ENCODE measurements around the gene MTR.

Gene MTR

GRCh38 chr1:236760480-236760879 is 34.6 kb upstream of the MTR start:
- Histone ChIP-seq H3F3A (ENCODE audit: insufficient read depth, low read length) (no peaks in the 10 kb centered on the region), H3K9me2 (ENCODE audit: low read depth, low read length) (no peaks in the 10 kb centered on the region), H4K20me1 (ENCODE audit: insufficient read depth, low read length) (no peaks in the 10 kb centered on the region), H3K4me3 (ENCODE audit: low read depth, low read length, poor library complexity, severe bottlenecking) (no peak overlapping the region), H3K9ac (ENCODE audit: low read length) (no peak overlapping the region), H2AFZ (ENCODE audit: low read length) (no peak overlapping the region), H3K4me1 (ENCODE audit: insufficient read depth, low read length, severe bottlenecking) (no peaks in the 10 kb centered on the region), H3K27ac (ENCODE audit: low read depth, low read length, poor library complexity, severe bottlenecking) (no peak overlapping the region), H3K27me3 (ENCODE audit: insufficient read depth, low read length) (no peaks in the 10 kb centered on the region), H3K36me3 (ENCODE audit: insufficient read depth, low read length) (no peaks in the 10 kb centered on the region), H3K9me3 (ENCODE audit: low read length) (no peaks in the 10 kb centered on the region), H3K79me2 (ENCODE audit: insufficient read depth, low read length) (no peaks in the 10 kb centered on the region), H3K4me2 (ENCODE audit: low read length) (no peak overlapping the region)
- no peak for TF ChIP-seq EZH2 (IDR thresholded peaks at IDR 0.05; ENCODE audit: borderline replicate concordance, low read length)

DNA sequence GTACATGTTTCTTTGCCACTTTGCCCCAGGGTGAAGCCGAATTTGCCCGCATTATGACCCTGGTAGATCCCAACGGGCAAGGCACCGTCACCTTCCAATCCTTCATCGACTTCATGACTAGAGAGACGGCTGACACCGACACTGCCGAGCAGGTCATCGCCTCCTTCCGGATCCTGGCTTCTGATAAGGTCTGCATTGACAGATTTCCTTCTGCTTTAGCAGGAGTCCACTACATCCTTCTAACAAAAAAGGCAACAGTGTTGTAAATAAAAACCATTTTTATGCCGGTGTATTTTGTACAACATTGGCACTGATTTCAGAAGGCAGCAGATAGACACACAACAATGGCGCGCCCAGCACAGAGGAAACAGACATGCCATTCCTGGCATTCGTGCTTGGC is 34.1 kb upstream of the MTR start:
- TF ChIP-seq CTCF (IDR thresholded peaks at IDR 0.05; ENCODE audit: low read length) (no peak), EZH2 (IDR thresholded peaks at IDR 0.05; ENCODE audit: borderline replicate concordance, low read length) (no peak)
- Histone ChIP-seq H3K4me3 (ENCODE audit: low read depth, low read length, poor library complexity, severe bottlenecking) (no peak overlapping the region), H3K9ac (ENCODE audit: low read length) (no peak overlapping the region), H3K4me2 (ENCODE audit: low read length) (no peak overlapping the region), H2AFZ (ENCODE audit: low read length) (no peak overlapping the region), H4K20me1 (ENCODE audit: insufficient read depth, low read length) (no peaks in the 10 kb centered on the region), H3K4me1 (ENCODE audit: insufficient read depth, low read length, severe bottlenecking) (no peaks in the 10 kb centered on the region), H3K27me3 (ENCODE audit: insufficient read depth, low read length) (no peaks in the 10 kb centered on the region), H3K27ac (ENCODE audit: low read depth, low read length, poor library complexity, severe bottlenecking) (no peak overlapping the region), H3K36me3 (ENCODE audit: insufficient read depth, low read length) (no peaks in the 10 kb centered on the region), H3K9me2 (ENCODE audit: low read depth, low read length) (no peaks in the 10 kb centered on the region), H3K9me3 (ENCODE audit: low read length) (no peaks in the 10 kb centered on the region), H3F3A (ENCODE audit: insufficient read depth, low read length) (no peaks in the 10 kb centered on the region), H3K79me2 (ENCODE audit: insufficient read depth, low read length) (no peaks in the 10 kb centered on the region)

GRCh38 chr1:236761397-236762132 is 33.5 kb upstream of the MTR start:
- no peaks in the 10 kb centered on the region for H4K20me1 ChIP-seq (ENCODE audit: insufficient read depth, low read length)
- H3K9ac ChIP-seq (ENCODE audit: low read length), result no peak overlapping the region
- H3K27me3 ChIP-seq (ENCODE audit: insufficient read depth, low read length), result no peaks in the 10 kb centered on the region
- H3K4me1 ChIP-seq (ENCODE audit: insufficient read depth, low read length, severe bottlenecking), result no peaks in the 10 kb centered on the region
- no peak overlapping the region for H2AFZ ChIP-seq (ENCODE audit: low read length)
- H3K79me2 ChIP-seq (ENCODE audit: insufficient read depth, low read length), result no peaks in the 10 kb centered on the region
- H3K36me3 ChIP-seq (ENCODE audit: insufficient read depth, low read length), result no peaks in the 10 kb centered on the region
- no peak overlapping the region for H3K27ac ChIP-seq (ENCODE audit: low read depth, low read length, poor library complexity, severe bottlenecking)
- no peak overlapping the region for H3K4me3 ChIP-seq (ENCODE audit: low read depth, low read length, poor library complexity, severe bottlenecking)
- H3K9me3 ChIP-seq (ENCODE audit: low read length), result no peaks in the 10 kb centered on the region
- TF ChIP-seq CTCF (IDR thresholded peaks at IDR 0.05; ENCODE audit: low read length), result no peak
- TF ChIP-seq EZH2 (IDR thresholded peaks at IDR 0.05; ENCODE audit: borderline replicate concordance, low read length), result no peak
- H3K4me2 ChIP-seq (ENCODE audit: low read length), result no peak overlapping the region
- no peaks in the 10 kb centered on the region for H3F3A ChIP-seq (ENCODE audit: insufficient read depth, low read length)
- no peaks in the 10 kb centered on the region for H3K9me2 ChIP-seq (ENCODE audit: low read depth, low read length)

- Histone ChIP-seq H3K79me2 (ENCODE audit: insufficient read depth, low read length) (no peaks in the 10 kb centered on the region), H3F3A (ENCODE audit: insufficient read depth, low read length) (no peaks in the 10 kb centered on the region), H3K36me3 (ENCODE audit: insufficient read depth, low read length) (no peaks in the 10 kb centered on the region), H3K4me3 (ENCODE audit: low read depth, low read length, poor library complexity, severe bottlenecking) (no peak overlapping the region), H3K9ac (ENCODE audit: low read length) (no peak overlapping the region), H3K4me2 (ENCODE audit: low read length) (no peak overlapping the region), H3K27ac (ENCODE audit: low read depth, low read length, poor library complexity, severe bottlenecking) (no peak overlapping the region), H4K20me1 (ENCODE audit: insufficient read depth, low read length) (no peaks in the 10 kb centered on the region), H3K9me2 (ENCODE audit: low read depth, low read length) (no peaks in the 10 kb centered on the region), H2AFZ (ENCODE audit: low read length) (no peak overlapping the region), H3K27me3 (ENCODE audit: insufficient read depth, low read length) (no peaks in the 10 kb centered on the region), H3K9me3 (ENCODE audit: low read length) (no peaks in the 10 kb centered on the region), H3K4me1 (ENCODE audit: insufficient read depth, low read length, severe bottlenecking) (no peaks in the 10 kb centered on the region)
- TF ChIP-seq CTCF (IDR thresholded peaks at IDR 0.05; ENCODE audit: low read length), result no peak
- no peak for TF ChIP-seq EZH2 (IDR thresholded peaks at IDR 0.05; ENCODE audit: borderline replicate concordance, low read length)
Observed at GRCh38 chr1:236762410-236762809, 32.7 kb upstream of the MTR start.
